Smooth muscle cell (in vitro differentiated cells): ENCODE results near the gene SPATA9. TPM values are rescaled to one million over a fixed set of nuclear protein-coding genes. Genes with fewer than 3 reads are reported as not detected.

Source experiments
- DNase-seq: peaks from one replicate; lab custom pipeline; 2025; ENCODE audit not compliant: unreplicated experiment; lab: John Stamatoyannopoulos, UW
- H2AFZ ChIP-seq: fragments of 200-600 bp; sonication (generic); 2 replicates; pipeline ENCODE4 v1.6.0; 2016; ENCODE audit warnings: antibody characterized with exemption, low read depth, mild to moderate bottlenecking
- H3F3A ChIP-seq: fragments of 200-600 bp; sonication (generic); 2 replicates; pipeline ENCODE4 v1.6.0; 2017; ENCODE audit warnings: antibody characterized with exemption, low read depth
- H3K27ac ChIP-seq: fragments of 200-600 bp; sonication (generic); 2 replicates; pipeline ENCODE4 v1.5.1; 2016; ENCODE audit warnings: low read depth, mild to moderate bottlenecking
- H3K27me3 ChIP-seq: fragments of 200-600 bp; sonication (generic); 2 replicates; pipeline ENCODE4 v1.6.1; 2016; ENCODE audit warnings: low read depth, mild to moderate bottlenecking
- H3K36me3 ChIP-seq: fragments of 200-600 bp; sonication (generic); 2 replicates; pipeline ENCODE4 v1.5.1; 2016; ENCODE audit warnings: low read depth
- H3K4me1 ChIP-seq: fragments of 200-600 bp; sonication (generic); 2 replicates; pipeline ENCODE4 v1.5.1; 2016; ENCODE audit warnings: low read depth
- H3K4me2 ChIP-seq: fragments of 200-600 bp; sonication (generic); 2 replicates; pipeline ENCODE4 v1.6.0; 2016; ENCODE audit warnings: mild to moderate bottlenecking
- H3K4me3 ChIP-seq: fragments of 200-600 bp; sonication (generic); 2 replicates; pipeline ENCODE4 v1.5.1; 2016; ENCODE audit warnings: mild to moderate bottlenecking
- H3K79me2 ChIP-seq: fragments of 200-600 bp; sonication (generic); 2 replicates; pipeline ENCODE4 v1.6.0; 2016; ENCODE audit warnings: low read depth, mild to moderate bottlenecking
- H3K9ac ChIP-seq: fragments of 200-600 bp; sonication (generic); 2 replicates; pipeline ENCODE4 v1.6.0; 2016; ENCODE audit warnings: low read depth
- H3K9me3 ChIP-seq: fragments of 200-600 bp; sonication (generic); replicated peaks from 2 replicates; pipeline ENCODE4 v1.5.1; 2016; ENCODE audit warnings: low read depth
- H4K20me1 ChIP-seq: fragments of 200-600 bp; sonication (generic); 2 replicates; pipeline ENCODE4 v1.6.0; 2016; ENCODE audit warnings: low read depth
- WGBS: methylation state at CpG from one replicate; pipeline ENCODE4 v1.1.7; 2016; ENCODE audit warnings: low lambda C conversion rate; 5-methylcytosine and 5-hydroxymethylcytosine counted together
- polyA plus RNA-seq: library from polyadenylated mRNA; unstranded; fragments of >200 nt; fragmentation: Nextera tagmentation; extraction: Ambion mirVana; gene quantifications from 2 replicates; pipeline ENCODE4 v1.2.1, GENCODE V29; 2016
- total RNA-seq: library from RNA; depleted of rRNA; stranded (reverse); fragments of >200 nt; gene quantifications from 2 replicates; pipeline ENCODE4 v1.2.3, GENCODE V29; 2014
- TF ChIP-seq, protein P1 (sequence below): fragments of 200-600 bp; sonication (generic); IDR thresholded peaks from 2 replicates; pipeline ENCODE4 v1.5.1; 2017; ENCODE audit warnings: borderline replicate concordance, mild to moderate bottlenecking, antibody characterized with exemption; ENCODE audit not compliant: insufficient read depth, poor library complexity, severe bottlenecking

The SPATA9 gene, protein sequence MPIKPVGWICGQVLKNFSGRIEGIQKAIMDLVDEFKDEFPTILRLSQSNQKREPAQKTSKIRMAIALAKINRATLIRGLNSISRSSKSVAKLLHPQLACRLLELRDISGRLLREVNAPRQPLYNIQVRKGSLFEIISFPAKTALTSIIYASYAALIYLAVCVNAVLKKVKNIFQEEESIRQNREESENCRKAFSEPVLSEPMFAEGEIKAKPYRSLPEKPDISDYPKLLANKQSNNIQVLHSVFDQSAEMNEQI
- total RNA-seq = 0.27 TPM in 1 of 2 replicates, not detected in the other
- 0.54 TPM in 1 of 2 replicates, not detected in the other for polyA plus RNA-seq

DNA sequence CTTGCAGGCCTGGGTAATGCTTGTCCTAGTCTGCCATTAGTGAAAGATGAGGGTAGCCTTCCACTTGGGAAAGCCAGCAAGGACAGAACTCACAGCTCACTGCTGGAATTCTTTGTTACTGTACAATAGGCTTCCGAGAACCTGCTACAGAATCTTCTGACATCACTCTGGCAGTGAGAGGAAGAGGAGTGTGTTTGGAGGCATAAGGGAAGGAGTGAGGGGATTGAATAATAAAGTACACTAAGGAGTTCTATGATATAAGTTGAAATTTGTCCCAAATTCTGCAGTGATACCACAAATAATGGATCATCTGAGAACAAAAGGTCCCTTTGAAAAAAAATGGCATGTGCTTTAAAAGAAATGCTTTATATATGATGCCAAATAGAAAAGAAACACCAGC, at the start of gene SPATA9:
Gene SPATA9 (minus strand): TSS at position 101 of the 400 bp plus-strand sequence. CDS start 137 bp downstream, outside the sequence.
- H3F3A ChIP-seq = no peaks in the 10 kb centered on the region
- no peaks in the 10 kb centered on the region for H3K9me3 ChIP-seq
- no peak within 1 kb of the TSS for H3K4me3 ChIP-seq
- no peaks in the 10 kb centered on the region for H3K36me3 ChIP-seq
- H3K79me2 ChIP-seq = no peaks in the 10 kb centered on the region
- no peak within 1 kb of the TSS for H3K9ac ChIP-seq
- WGBS = 96% methylated on average over 1 of the region's 1 CpG
- no peak within 1 kb of the TSS for H3K27ac ChIP-seq
- H3K27me3 ChIP-seq = no peaks in the 10 kb centered on the region
- H3K4me2 ChIP-seq = no peak within 1 kb of the TSS
- no peak for DNase-seq
- peaks cover 8% of the 10 kb centered on the region for H3K4me1 ChIP-seq
- no peaks in the 10 kb centered on the region for H4K20me1 ChIP-seq
- no peak within 1 kb of the TSS for H2AFZ ChIP-seq
- TF ChIP-seq, protein P1, sequence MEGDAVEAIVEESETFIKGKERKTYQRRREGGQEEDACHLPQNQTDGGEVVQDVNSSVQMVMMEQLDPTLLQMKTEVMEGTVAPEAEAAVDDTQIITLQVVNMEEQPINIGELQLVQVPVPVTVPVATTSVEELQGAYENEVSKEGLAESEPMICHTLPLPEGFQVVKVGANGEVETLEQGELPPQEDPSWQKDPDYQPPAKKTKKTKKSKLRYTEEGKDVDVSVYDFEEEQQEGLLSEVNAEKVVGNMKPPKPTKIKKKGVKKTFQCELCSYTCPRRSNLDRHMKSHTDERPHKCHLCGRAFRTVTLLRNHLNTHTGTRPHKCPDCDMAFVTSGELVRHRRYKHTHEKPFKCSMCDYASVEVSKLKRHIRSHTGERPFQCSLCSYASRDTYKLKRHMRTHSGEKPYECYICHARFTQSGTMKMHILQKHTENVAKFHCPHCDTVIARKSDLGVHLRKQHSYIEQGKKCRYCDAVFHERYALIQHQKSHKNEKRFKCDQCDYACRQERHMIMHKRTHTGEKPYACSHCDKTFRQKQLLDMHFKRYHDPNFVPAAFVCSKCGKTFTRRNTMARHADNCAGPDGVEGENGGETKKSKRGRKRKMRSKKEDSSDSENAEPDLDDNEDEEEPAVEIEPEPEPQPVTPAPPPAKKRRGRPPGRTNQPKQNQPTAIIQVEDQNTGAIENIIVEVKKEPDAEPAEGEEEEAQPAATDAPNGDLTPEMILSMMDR = no peak

DNA sequence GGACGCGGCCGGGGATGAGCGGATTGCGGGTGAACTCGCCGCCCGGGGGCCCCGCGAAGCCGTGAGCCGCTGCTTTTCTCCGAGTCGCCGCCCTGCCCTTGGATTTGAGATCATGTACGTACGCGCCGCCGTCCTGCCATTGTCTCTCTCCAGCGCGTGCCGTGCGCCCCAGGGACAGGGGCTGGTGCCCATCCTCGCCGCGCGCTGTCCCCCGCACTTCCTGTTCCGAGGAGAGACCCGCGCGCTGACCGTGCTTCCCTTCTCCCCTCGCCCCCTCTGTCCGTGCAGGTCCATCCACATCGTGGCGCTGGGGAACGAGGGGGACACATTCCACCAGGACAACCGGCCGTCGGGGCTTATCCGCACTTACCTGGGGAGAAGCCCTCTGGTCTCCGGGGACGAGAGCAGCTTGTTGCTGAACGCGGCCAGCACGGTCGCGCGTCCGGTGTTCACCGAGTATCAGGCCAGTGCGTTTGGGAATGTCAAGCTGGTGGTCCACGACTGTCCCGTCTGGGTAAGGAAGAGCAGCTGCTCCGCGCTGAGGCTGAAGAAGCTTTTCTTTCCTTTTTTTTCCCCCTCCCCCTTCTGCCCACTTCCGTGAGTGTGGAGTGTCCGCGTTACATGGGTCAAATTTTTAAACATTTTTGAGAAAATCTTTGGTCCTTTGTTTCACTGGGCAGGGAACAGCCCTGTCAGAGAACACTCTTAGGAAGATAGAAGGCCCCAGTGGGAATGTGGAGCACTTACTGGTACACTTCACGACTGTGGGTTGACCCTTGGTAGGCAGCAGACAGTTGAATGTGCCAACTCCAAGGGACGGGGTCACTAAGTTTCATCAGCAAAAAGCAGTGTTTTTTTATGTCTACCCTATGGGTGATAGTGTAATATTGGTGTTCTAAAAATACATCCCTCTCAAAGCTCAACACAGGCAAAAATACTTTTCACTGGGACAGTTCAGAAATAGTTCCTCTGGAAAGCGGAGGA, 49.1 kb upstream of the SPATA9 start:
- DNase-seq = no peak
- H4K20me1 ChIP-seq = peaks cover 27% of the 10 kb centered on the region
- 2% methylated on average over 57 of the region's 64 CpGs for WGBS

DNA sequence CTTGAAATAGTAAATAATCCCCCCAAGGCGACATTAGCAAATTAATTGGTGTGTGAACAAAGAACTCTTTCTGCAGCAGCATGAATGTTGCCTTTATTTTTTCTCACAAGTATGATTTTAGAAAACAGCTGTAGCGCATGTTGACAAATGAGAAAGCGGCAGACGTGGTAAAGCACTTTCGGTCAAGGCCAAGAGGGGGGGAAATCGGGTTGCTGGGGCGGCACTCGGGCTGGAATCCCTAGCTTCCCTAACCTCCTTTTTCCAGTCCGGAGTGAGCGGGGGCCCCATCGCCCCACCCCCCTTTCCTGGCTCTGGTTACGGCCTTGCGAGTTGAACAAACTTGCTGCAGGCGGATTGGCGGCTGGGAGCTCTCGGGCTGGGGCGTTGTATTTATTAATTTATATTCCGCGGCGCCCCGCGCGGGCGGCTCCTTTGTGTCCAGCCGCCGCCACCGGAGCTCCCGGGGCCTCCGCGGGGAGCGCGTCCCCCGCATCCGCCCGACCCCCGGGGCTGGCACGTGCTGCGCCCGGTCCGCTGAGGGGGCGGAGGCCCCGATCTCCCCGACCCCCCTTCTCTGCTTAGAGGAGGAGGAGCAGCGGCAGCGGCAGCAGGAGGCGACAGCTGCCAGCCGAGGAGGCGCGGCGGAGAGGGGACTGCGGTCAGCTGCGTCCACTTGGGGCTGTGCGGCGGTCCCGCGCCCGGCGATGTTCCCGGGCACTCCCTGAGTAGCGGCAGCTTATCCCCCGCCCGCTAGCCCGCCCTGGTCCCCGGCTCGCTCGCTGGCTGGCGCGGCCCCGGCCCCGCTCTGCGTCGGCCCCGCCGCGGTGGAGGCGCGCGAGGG, 48.2 kb upstream of the SPATA9 start, which contains the start of gene RHOBTB3:
Gene RHOBTB3 (plus strand): TSS at position 607 of the 841 bp plus-strand sequence. CDS start 347 bp downstream, outside the sequence.
- peak within 1 kb of the TSS; percentile 81 for H3K9ac ChIP-seq
- H3K4me2 ChIP-seq = peak within 1 kb of the TSS; percentile 95
- H3K79me2 ChIP-seq = peaks cover 43% of the 10 kb centered on the region
- H3K4me1 ChIP-seq = peaks cover 13% of the 10 kb centered on the region
- no peaks in the 10 kb centered on the region for H3K36me3 ChIP-seq
- H4K20me1 ChIP-seq = peaks cover 21% of the 10 kb centered on the region
- peak; percentile 83 for DNase-seq
- no peaks in the 10 kb centered on the region for H3F3A ChIP-seq
- no peaks in the 10 kb centered on the region for H3K27me3 ChIP-seq
- TF ChIP-seq, protein P1 = no peak
- WGBS = 2% methylated on average over 63 of the region's 78 CpGs
- peak within 1 kb of the TSS; percentile 92 for H3K27ac ChIP-seq
- no peaks in the 10 kb centered on the region for H3K9me3 ChIP-seq
- H2AFZ ChIP-seq = peak within 1 kb of the TSS; percentile 89
- peak within 1 kb of the TSS; percentile 86 for H3K4me3 ChIP-seq

More for the DNA sequence above, 49.1 kb upstream of the SPATA9 start:
- H3K9me3 ChIP-seq = no peaks in the 10 kb centered on the region
- peak overlapping the region; percentile 86 for H3K4me3 ChIP-seq
- TF ChIP-seq, protein P1 = no peak
- H3K27ac ChIP-seq = peak overlapping the region; percentile 92
- H3K79me2 ChIP-seq = peaks cover 52% of the 10 kb centered on the region
- peaks cover 13% of the 10 kb centered on the region for H3K4me1 ChIP-seq
- H3K27me3 ChIP-seq = no peaks in the 10 kb centered on the region
- H3F3A ChIP-seq = no peaks in the 10 kb centered on the region
- H2AFZ ChIP-seq = peak overlapping the region; percentile 89
- peak overlapping the region; percentile 95 for H3K4me2 ChIP-seq
- peak overlapping the region; percentile 81 for H3K9ac ChIP-seq
- H3K36me3 ChIP-seq = no peaks in the 10 kb centered on the region
